HFF-Myc (cell line): ENCODE results near the gene SLC18B1.
A peak's percentile ranks its signal among the peaks of the same experiment; 100 is the strongest.

Experiments used
- DNase-seq: peaks from one replicate; pipeline ENCODE4 v3.0.0-alpha.2; 2011; ENCODE audit warnings: low read depth; ENCODE audit errors: extremely low read depth
- H3K4me3 ChIP-seq: replicated peaks from 2 replicates; pipeline ENCODE4 v1.5.1; 2011; ENCODE audit warnings: low read depth, mild to moderate bottlenecking, control low read depth, low read length
- CTCF ChIP-seq: IDR thresholded peaks from 2 replicates; pipeline ENCODE4 v1.5.1; 2012; ENCODE audit warnings: mild to moderate bottlenecking, low read depth, low read length, control low read depth; ENCODE audit errors: missing control alignments

The SLC18B1 gene

DNA sequence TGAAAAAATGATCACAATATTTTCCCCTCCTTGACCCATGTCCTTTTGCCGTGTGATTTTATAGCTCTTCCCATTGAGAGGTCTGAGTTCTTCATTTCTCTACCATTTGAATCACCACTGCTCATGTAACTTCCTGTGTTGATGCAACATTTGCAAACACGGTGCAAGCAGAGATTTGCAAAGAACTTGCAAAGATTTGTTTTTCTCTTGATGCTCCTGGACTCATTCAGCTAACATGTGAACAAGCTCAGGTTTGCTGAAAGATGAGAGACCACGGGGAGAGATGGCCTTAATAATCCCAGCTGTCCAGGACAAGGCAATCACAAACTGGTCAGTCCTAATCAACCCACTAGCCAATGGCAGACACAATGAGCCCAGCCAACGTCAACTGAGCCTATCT is 49.3 kb downstream of the SLC18B1 start:
- DNase-seq = no peak
- no peak for TF ChIP-seq CTCF
- H3K4me3 ChIP-seq = no peak overlapping the region

- TF ChIP-seq CTCF = no peak
- no peak overlapping the region for H3K4me3 ChIP-seq
- DNase-seq = no peak
These were observed 50.0 kb downstream of the SLC18B1 start for GRCh38 chr6:132748446-132748845.

DNA sequence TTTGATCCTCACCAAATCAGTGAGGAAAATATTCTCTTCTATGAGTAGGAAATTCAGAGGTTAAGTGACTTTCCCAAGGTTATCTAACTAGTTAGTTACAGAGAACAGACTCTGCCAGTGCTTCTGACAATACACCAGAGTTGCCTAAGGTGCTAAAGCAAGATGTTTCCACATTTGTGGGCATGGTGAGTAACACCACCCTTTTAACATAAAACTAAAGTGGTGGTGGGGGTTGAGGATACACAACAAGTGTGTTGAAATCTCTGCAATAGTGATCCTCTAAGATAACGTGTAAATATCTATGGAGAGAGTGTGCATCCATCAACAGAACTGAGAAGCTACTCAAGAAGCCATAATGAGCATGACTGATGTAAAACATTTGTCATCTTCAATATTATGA is 52.4 kb downstream of the SLC18B1 start:
- no peak for DNase-seq
- H3K4me3 ChIP-seq = no peak overlapping the region
- no peak for TF ChIP-seq CTCF

DNA sequence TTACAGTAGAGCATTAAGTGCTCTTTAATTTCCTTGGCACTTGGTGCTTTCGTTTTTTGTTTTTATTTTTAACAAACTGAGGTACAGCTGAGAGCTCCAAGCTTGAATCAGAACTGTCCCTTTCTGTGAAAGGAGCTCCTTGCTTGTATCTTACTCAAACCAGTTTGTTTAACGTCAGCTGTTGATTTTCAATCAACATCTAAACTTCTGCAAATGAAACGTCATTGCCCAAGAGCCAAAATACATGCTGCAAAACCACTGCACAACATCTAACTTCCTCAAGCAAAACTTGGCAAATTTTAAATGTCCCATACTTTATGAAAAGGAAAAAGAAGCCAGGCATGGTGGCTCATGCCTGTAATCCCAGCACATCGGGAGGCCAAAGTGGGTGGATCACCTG is 55.9 kb downstream of the SLC18B1 start:
- TF ChIP-seq CTCF = no peak
- no peak for DNase-seq
- no peak overlapping the region for H3K4me3 ChIP-seq

DNA sequence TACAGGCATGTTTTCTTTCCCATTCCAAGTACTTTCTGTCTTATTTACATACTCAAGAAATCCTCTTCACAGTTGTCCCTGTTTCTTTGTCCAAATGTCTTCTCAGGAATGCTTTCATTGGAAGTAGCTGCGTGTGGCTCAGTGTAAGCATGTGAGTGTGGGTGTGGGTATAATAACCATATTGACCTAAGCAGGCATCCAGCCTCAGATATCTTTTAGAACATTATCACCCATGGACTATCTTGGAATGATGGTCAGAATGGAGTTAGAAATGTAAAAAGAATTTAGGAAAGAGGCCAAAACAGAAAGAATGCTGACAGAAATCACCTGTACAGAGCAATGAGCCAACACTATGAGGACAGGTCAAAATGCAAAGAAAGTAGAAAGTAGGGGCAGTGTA is 57.2 kb downstream of the SLC18B1 start:
- TF ChIP-seq CTCF = no peak
- DNase-seq = no peak
- H3K4me3 ChIP-seq = no peak overlapping the region

DNA sequence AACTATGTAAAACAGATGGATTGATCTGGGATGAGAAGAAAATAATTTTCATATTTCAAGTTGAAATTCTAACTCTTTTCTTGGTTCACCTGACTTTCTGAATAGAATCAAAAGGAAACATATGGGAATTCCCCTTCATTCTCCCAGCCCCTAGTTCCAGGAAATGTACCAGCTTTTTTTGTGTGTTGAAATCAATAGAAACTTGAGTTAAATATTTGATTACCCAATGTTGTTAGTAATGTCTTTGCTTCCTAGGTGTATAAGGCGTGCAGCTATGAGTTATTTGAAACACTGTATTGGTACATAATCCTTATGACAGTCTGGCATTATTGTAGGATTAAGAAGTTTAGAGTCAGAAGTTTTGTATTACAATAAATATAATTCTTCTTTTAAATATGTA is 62.2 kb downstream of the SLC18B1 start:
- no peak for DNase-seq
- H3K4me3 ChIP-seq = no peak overlapping the region
- no peak for TF ChIP-seq CTCF

- DNase-seq = no peak
- H3K4me3 ChIP-seq = no peak overlapping the region
- TF ChIP-seq CTCF = peak; percentile 15
These were observed 63.7 kb downstream of the SLC18B1 start for GRCh38 chr6:132734694-132735236.
